Measurements from ENCODE around the gene ITIH4. TPM values are rescaled to one million over a fixed set of nuclear protein-coding genes. Genes with fewer than 3 reads are reported as not detected.

Gene ITIH4
- total RNA-seq, 2 donors from 2014 or later = 6.0 to 6.2 TPM

- DNase-seq = peak; percentile 35
- no peaks in the 10 kb centered on the region for H3K36me3 ChIP-seq (ENCODE audit: control insufficient read depth, insufficient read depth, low read length)
- H3K27me3 ChIP-seq (ENCODE audit: control insufficient read depth, insufficient read depth, low read length, poor library complexity, severe bottlenecking) = peaks cover 7% of the 10 kb centered on the region
- Mint-ChIP-seq H3K9me3 (no peaks in the 10 kb centered on the region), H3K36me3 (ENCODE audit: low read depth) (no peaks in the 10 kb centered on the region), H3K4me3 (no peak overlapping the region), H3K27ac (peak overlapping the region; percentile 11), H3K4me1 (no peaks in the 10 kb centered on the region), H3K27me3 (ENCODE audit: insufficient read depth) (peaks cover 5% of the 10 kb centered on the region)
- H3K27ac ChIP-seq (ENCODE audit: low read depth, low read length) = no peak overlapping the region
- TF ChIP-seq, protein P1, sequence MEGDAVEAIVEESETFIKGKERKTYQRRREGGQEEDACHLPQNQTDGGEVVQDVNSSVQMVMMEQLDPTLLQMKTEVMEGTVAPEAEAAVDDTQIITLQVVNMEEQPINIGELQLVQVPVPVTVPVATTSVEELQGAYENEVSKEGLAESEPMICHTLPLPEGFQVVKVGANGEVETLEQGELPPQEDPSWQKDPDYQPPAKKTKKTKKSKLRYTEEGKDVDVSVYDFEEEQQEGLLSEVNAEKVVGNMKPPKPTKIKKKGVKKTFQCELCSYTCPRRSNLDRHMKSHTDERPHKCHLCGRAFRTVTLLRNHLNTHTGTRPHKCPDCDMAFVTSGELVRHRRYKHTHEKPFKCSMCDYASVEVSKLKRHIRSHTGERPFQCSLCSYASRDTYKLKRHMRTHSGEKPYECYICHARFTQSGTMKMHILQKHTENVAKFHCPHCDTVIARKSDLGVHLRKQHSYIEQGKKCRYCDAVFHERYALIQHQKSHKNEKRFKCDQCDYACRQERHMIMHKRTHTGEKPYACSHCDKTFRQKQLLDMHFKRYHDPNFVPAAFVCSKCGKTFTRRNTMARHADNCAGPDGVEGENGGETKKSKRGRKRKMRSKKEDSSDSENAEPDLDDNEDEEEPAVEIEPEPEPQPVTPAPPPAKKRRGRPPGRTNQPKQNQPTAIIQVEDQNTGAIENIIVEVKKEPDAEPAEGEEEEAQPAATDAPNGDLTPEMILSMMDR (conservative IDR thresholded peaks at IDR 0.05) = no peak
- 91 to 92% methylated on average over 15 to 18 of the region's 18 CpGs for WGBS, 2 experiments (ENCODE audit: insufficient coverage in 1 of 2, insufficient read length in 1 of 2)
- H3K4me3 ChIP-seq (ENCODE audit: low read length) = no peak overlapping the region
- H3K4me1 ChIP-seq (ENCODE audit: control insufficient read depth, insufficient read depth, low read length) = no peaks in the 10 kb centered on the region
- no peak overlapping the region for H3K9ac ChIP-seq (ENCODE audit: extremely low read depth, low read length, poor library complexity, severe bottlenecking)
- H3K9me3 ChIP-seq (ENCODE audit: control insufficient read depth, low read length) = no peaks in the 10 kb centered on the region
These were observed 46.4 kb downstream of the ITIH4 start for GRCh38 chr3:52784021-52784621.

DNA sequence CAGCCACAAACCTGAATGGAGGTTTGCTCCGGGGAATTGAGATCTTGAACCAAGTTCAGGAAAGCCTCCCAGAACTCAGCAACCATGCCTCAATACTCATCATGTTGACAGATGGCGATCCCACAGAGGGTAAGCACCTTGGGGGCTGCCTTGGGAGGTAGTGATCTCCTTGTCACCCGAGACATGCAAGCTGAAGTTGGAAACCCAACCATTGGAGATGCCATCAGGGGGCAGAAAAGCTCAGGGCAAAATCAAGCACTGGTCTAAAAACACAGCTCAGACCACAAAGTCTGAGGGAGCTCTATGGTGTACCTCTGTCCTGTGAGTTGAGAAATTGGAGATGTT is 47.3 kb downstream of the ITIH4 start:
- Mint-ChIP-seq H3K9me3 (no peaks in the 10 kb centered on the region), H3K4me1 (no peaks in the 10 kb centered on the region), H3K27me3 (ENCODE audit: insufficient read depth) (peaks cover 5% of the 10 kb centered on the region), H3K36me3 (ENCODE audit: low read depth) (no peaks in the 10 kb centered on the region), H3K27ac (no peak overlapping the region), H3K4me3 (no peak overlapping the region)
- Histone ChIP-seq H3K27ac (ENCODE audit: low read depth, low read length) (no peak overlapping the region), H3K27me3 (ENCODE audit: control insufficient read depth, insufficient read depth, low read length, poor library complexity, severe bottlenecking) (peaks cover 7% of the 10 kb centered on the region), H3K9ac (ENCODE audit: extremely low read depth, low read length, poor library complexity, severe bottlenecking) (no peak overlapping the region), H3K9me3 (ENCODE audit: control insufficient read depth, low read length) (no peaks in the 10 kb centered on the region), H3K36me3 (ENCODE audit: control insufficient read depth, insufficient read depth, low read length) (no peaks in the 10 kb centered on the region), H3K4me1 (ENCODE audit: control insufficient read depth, insufficient read depth, low read length) (no peaks in the 10 kb centered on the region), H3K4me3 (ENCODE audit: low read length) (no peak overlapping the region)
- no peak for DNase-seq
- TF ChIP-seq, protein P1 (conservative IDR thresholded peaks at IDR 0.05) = no peak
- 88 to 95% methylated on average over 2 to 3 of the region's 3 CpGs for WGBS, 2 experiments (ENCODE audit: insufficient coverage in 1 of 2, insufficient read length in 1 of 2)

- H3K4me3 Mint-ChIP-seq = no peak overlapping the region
- peaks cover 5% of the 10 kb centered on the region for H3K27me3 Mint-ChIP-seq (ENCODE audit: insufficient read depth)
- WGBS, 2 experiments (ENCODE audit: insufficient coverage in 1 of 2, insufficient read length in 1 of 2) = 71 to 79% methylated on average over 7 to 12 of the region's 12 CpGs
- H3K36me3 Mint-ChIP-seq (ENCODE audit: low read depth) = no peaks in the 10 kb centered on the region
- Histone ChIP-seq H3K9me3 (ENCODE audit: control insufficient read depth, low read length) (no peaks in the 10 kb centered on the region), H3K36me3 (ENCODE audit: control insufficient read depth, insufficient read depth, low read length) (no peaks in the 10 kb centered on the region), H3K27me3 (ENCODE audit: control insufficient read depth, insufficient read depth, low read length, poor library complexity, severe bottlenecking) (peaks cover 7% of the 10 kb centered on the region), H3K4me1 (ENCODE audit: control insufficient read depth, insufficient read depth, low read length) (no peaks in the 10 kb centered on the region), H3K27ac (ENCODE audit: low read depth, low read length) (no peak overlapping the region), H3K9ac (ENCODE audit: extremely low read depth, low read length, poor library complexity, severe bottlenecking) (no peak overlapping the region), H3K4me3 (ENCODE audit: low read length) (no peak overlapping the region)
- H3K4me1 Mint-ChIP-seq = no peaks in the 10 kb centered on the region
- TF ChIP-seq, protein P1 (conservative IDR thresholded peaks at IDR 0.05) = no peak
- no peak overlapping the region for H3K27ac Mint-ChIP-seq
- peak; percentile 38 for DNase-seq
- no peaks in the 10 kb centered on the region for H3K9me3 Mint-ChIP-seq
These were observed 47.9 kb downstream of the ITIH4 start for GRCh38 chr3:52782412-52783210.
